ENCODE results near the gene RNF123.

RNF123 gene

GRCh38 chr3:49751501-49751900 lies 62.1 kb downstream of the RNF123 start:
- no peaks in the 10 kb centered on the region for H3K9me3 ChIP-seq (ENCODE audit: insufficient read depth, low read depth, low read length)
- no peaks in the 10 kb centered on the region for H3K27me3 ChIP-seq (ENCODE audit: insufficient read depth, low read length, poor library complexity, severe bottlenecking)
- H3F3A ChIP-seq (ENCODE audit: low read depth): no peaks in the 10 kb centered on the region
- no peak overlapping the region for H3K9ac ChIP-seq (ENCODE audit: low read depth, low read length, poor library complexity, severe bottlenecking)
- no peak overlapping the region for H3K4me3 ChIP-seq (ENCODE audit: low read length, poor library complexity, severe bottlenecking)
- H3K4me2 ChIP-seq (ENCODE audit: low read depth, low read length, poor library complexity, severe bottlenecking): no peak overlapping the region
- H2AFZ ChIP-seq (ENCODE audit: low read length): no peak overlapping the region
- TF ChIP-seq EZH2phosphoT487 (IDR thresholded peaks at IDR 0.05; ENCODE audit: borderline replicate concordance): no peak
- TF ChIP-seq CTCF (conservative IDR thresholded peaks at IDR 0.05; ENCODE audit: low read length): no peak
- peaks cover 10% of the 10 kb centered on the region for H4K20me1 ChIP-seq (ENCODE audit: insufficient read depth, low read length, poor library complexity, severe bottlenecking)
- H3K9me2 ChIP-seq (replicated peaks; ENCODE audit: low read depth, low read length): no peaks in the 10 kb centered on the region
- no peaks in the 10 kb centered on the region for H3K4me1 ChIP-seq (ENCODE audit: insufficient read depth, low read length, poor library complexity, severe bottlenecking)
- peaks cover 40% of the 10 kb centered on the region for H3K79me2 ChIP-seq (ENCODE audit: insufficient read depth, low read length)
- peaks cover 15% of the 10 kb centered on the region; the same call in 1 of the 2 replicates for H3K36me3 ChIP-seq (ENCODE audit: insufficient read depth, low read length)

GRCh38 chr3:49754536-49754935 lies 65.2 kb downstream of the RNF123 start:
- H3K9ac ChIP-seq (ENCODE audit: low read depth, low read length, poor library complexity, severe bottlenecking): no peak overlapping the region
- H4K20me1 ChIP-seq (ENCODE audit: insufficient read depth, low read length, poor library complexity, severe bottlenecking): peaks cover 15% of the 10 kb centered on the region
- TF ChIP-seq CTCF (conservative IDR thresholded peaks at IDR 0.05; ENCODE audit: low read length) (no peak), EZH2phosphoT487 (IDR thresholded peaks at IDR 0.05; ENCODE audit: borderline replicate concordance) (no peak)

GRCh38 chr3:49756036-49756435 lies 66.7 kb downstream of the RNF123 start:
- Histone ChIP-seq H3F3A (ENCODE audit: low read depth) (no peaks in the 10 kb centered on the region), H3K9me3 (ENCODE audit: insufficient read depth, low read depth, low read length) (no peaks in the 10 kb centered on the region), H3K4me3 (ENCODE audit: low read length, poor library complexity, severe bottlenecking) (no peak overlapping the region), H2AFZ (ENCODE audit: low read length) (no peak overlapping the region), H3K36me3 (ENCODE audit: insufficient read depth, low read length) (no peaks in the 10 kb centered on the region), H3K27me3 (ENCODE audit: insufficient read depth, low read length, poor library complexity, severe bottlenecking) (no peaks in the 10 kb centered on the region), H3K9ac (ENCODE audit: low read depth, low read length, poor library complexity, severe bottlenecking) (no peak overlapping the region), H3K79me2 (ENCODE audit: insufficient read depth, low read length) (peaks cover 75% of the 10 kb centered on the region), H3K4me2 (ENCODE audit: low read depth, low read length, poor library complexity, severe bottlenecking) (no peak overlapping the region), H4K20me1 (ENCODE audit: insufficient read depth, low read length, poor library complexity, severe bottlenecking) (peaks cover 20% of the 10 kb centered on the region), H3K9me2 (replicated peaks; ENCODE audit: low read depth, low read length) (no peaks in the 10 kb centered on the region), H3K4me1 (ENCODE audit: insufficient read depth, low read length, poor library complexity, severe bottlenecking) (peaks cover 7% of the 10 kb centered on the region)
- no peak for TF ChIP-seq EZH2phosphoT487 (IDR thresholded peaks at IDR 0.05; ENCODE audit: borderline replicate concordance)
- no peak for TF ChIP-seq CTCF (conservative IDR thresholded peaks at IDR 0.05; ENCODE audit: low read length)

More at GRCh38 chr3:49754536-49754935, 65.2 kb downstream of the RNF123 start:
- no peak overlapping the region for H3K4me3 ChIP-seq (ENCODE audit: low read length, poor library complexity, severe bottlenecking)
- no peaks in the 10 kb centered on the region for H3K9me3 ChIP-seq (ENCODE audit: insufficient read depth, low read depth, low read length)
- H3K4me1 ChIP-seq (ENCODE audit: insufficient read depth, low read length, poor library complexity, severe bottlenecking): peaks cover 7% of the 10 kb centered on the region
- H2AFZ ChIP-seq (ENCODE audit: low read length): no peak overlapping the region
- H3K9me2 ChIP-seq (replicated peaks; ENCODE audit: low read depth, low read length): no peaks in the 10 kb centered on the region
- no peaks in the 10 kb centered on the region for H3K27me3 ChIP-seq (ENCODE audit: insufficient read depth, low read length, poor library complexity, severe bottlenecking)
- no peak overlapping the region for H3K4me2 ChIP-seq (ENCODE audit: low read depth, low read length, poor library complexity, severe bottlenecking)
- H3K36me3 ChIP-seq (ENCODE audit: insufficient read depth, low read length): peaks cover 3% of the 10 kb centered on the region; the same call in 1 of the 2 replicates
- no peaks in the 10 kb centered on the region for H3F3A ChIP-seq (ENCODE audit: low read depth)
- H3K79me2 ChIP-seq (ENCODE audit: insufficient read depth, low read length): peaks cover 63% of the 10 kb centered on the region
